Measurements from ENCODE around the gene KLF7.

DNA sequence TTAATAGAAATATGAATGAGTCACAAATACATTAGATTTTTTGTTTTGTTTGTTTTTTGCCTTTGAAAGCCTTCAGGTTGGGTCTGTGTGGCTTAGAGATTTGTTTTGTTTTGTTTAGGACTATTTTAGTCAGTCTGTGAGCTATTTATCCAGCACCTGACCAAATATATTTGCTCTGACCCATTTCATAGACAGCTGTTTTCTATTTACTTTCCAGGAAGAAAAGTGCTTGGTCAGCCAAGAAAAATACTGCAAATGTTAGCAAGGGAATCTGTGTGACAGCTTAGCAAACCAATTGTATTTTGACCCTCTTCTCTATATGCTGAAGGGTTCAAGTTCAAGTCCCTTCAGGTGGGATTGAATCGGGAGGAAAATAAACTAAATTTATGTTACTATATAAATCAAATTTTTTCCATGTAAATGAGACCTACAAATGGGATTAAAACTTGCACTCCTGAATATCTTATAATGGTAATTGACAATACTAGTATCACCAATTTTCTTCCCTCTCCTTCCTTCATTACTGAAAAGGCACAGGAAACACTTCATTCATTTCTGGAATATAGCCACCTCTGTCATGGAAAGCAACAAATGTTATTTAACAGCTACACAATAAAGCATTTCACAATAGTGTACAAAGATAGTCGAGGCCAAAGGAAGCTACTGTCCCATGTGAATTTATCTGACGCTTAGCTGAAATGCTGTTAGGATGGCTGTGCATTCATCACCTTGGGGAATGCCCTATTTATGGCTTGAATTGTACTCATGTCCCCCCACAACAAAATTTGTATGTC lies 23.1 kb upstream of the KLF7 start:
- TF ChIP-seq, protein P1, sequence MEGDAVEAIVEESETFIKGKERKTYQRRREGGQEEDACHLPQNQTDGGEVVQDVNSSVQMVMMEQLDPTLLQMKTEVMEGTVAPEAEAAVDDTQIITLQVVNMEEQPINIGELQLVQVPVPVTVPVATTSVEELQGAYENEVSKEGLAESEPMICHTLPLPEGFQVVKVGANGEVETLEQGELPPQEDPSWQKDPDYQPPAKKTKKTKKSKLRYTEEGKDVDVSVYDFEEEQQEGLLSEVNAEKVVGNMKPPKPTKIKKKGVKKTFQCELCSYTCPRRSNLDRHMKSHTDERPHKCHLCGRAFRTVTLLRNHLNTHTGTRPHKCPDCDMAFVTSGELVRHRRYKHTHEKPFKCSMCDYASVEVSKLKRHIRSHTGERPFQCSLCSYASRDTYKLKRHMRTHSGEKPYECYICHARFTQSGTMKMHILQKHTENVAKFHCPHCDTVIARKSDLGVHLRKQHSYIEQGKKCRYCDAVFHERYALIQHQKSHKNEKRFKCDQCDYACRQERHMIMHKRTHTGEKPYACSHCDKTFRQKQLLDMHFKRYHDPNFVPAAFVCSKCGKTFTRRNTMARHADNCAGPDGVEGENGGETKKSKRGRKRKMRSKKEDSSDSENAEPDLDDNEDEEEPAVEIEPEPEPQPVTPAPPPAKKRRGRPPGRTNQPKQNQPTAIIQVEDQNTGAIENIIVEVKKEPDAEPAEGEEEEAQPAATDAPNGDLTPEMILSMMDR (IDR thresholded peaks at IDR 0.05): no peak
- no peak for TF ChIP-seq POLR2A (IDR thresholded peaks at IDR 0.05)
